IgD-negative memory B cell (primary cell): ENCODE results near the gene NRIP2. TPM values are rescaled to one million over a fixed set of nuclear protein-coding genes. Genes with fewer than 3 reads are reported as not detected.
A peak's percentile ranks its signal among the peaks of the same experiment; 100 is the strongest.

Source experiments
- H3K27ac Mint-ChIP-seq, 3 donors: one replicate each; pipeline ENCODE4 v1.8.0; 2020 to 2022; ENCODE audit warnings: mild to moderate bottlenecking in 3 of 3, mixed read lengths in 3 of 3, moderate library complexity in 1 of 3
- H3K27me3 Mint-ChIP-seq: one replicate; pipeline ENCODE4 v1.8.0; 2021; ENCODE audit warnings: mixed read lengths
- H3K36me3 Mint-ChIP-seq: one replicate; pipeline ENCODE4 v1.8.0; 2020; ENCODE audit warnings: mild to moderate bottlenecking, mixed read lengths
- H3K4me1 Mint-ChIP-seq, 3 donors: one replicate each; pipeline ENCODE4 v1.8.0; 2020 to 2022; ENCODE audit warnings: mixed read lengths in 3 of 3, mild to moderate bottlenecking in 1 of 3
- H3K4me3 Mint-ChIP-seq, 4 donors: one replicate each; pipeline ENCODE4 v1.8.0; 2020 to 2022; ENCODE audit warnings: mild to moderate bottlenecking in 4 of 4, mixed read lengths in 4 of 4, moderate library complexity in 3 of 4
- H3K9me3 Mint-ChIP-seq, 3 donors: one replicate each; pipeline ENCODE4 v1.8.0; 2020 to 2021; ENCODE audit warnings: mixed read lengths in 3 of 3, mild to moderate bottlenecking in 1 of 3
- polyA plus RNA-seq: library from polyadenylated mRNA; unstranded; fragments of 300-500 nt; fragmentation: Illumina TruSeq; gene quantifications from one replicate; pipeline ENCODE4 v1.2.3, GENCODE V29; 2021

Gene NRIP2
- polyA plus RNA-seq, 1 donor from 2014 or later = 1.7 TPM

- Mint-ChIP-seq H3K27me3 (no peaks in the 10 kb centered on the region), H3K4me3 (no peak overlapping the region), H3K4me1 (peaks cover 3 to 4% (median 3%) of the 10 kb centered on the region in 3 donors), H3K27ac (peak overlapping the region in 1 of 3 donors; percentile 21), H3K36me3 (peaks cover 3% of the 10 kb centered on the region), H3K9me3 (no peaks in the 10 kb centered on the region)
Observed at GRCh38 chr12:2804393-2805142, 30.3 kb downstream of the NRIP2 start.

GRCh38 chr12:2803635-2804392 is 31.0 kb downstream of the NRIP2 start:
- H3K27me3 Mint-ChIP-seq = no peaks in the 10 kb centered on the region
- no peaks in the 10 kb centered on the region for H3K9me3 Mint-ChIP-seq
- peaks cover 3 to 4% (median 3%) of the 10 kb centered on the region in 3 donors for H3K4me1 Mint-ChIP-seq
- H3K27ac Mint-ChIP-seq = peak overlapping the region in 1 of 3 donors; percentile 31
- no peak overlapping the region for H3K4me3 Mint-ChIP-seq
- H3K36me3 Mint-ChIP-seq = peaks cover 3% of the 10 kb centered on the region

- Mint-ChIP-seq H3K36me3 (no peaks in the 10 kb centered on the region), H3K4me1 (peaks cover 11 to 14% (median 14%) of the 10 kb centered on the region in 3 donors), H3K4me3 (no peak overlapping the region), H3K27me3 (no peaks in the 10 kb centered on the region), H3K9me3 (no peaks in the 10 kb centered on the region), H3K27ac (no peak overlapping the region)
Observed at GRCh38 chr12:2801044-2801783, 33.6 kb downstream of the NRIP2 start.

GRCh38 chr12:2800046-2800570 is 34.7 kb downstream of the NRIP2 start:
- no peaks in the 10 kb centered on the region for H3K36me3 Mint-ChIP-seq
- no peaks in the 10 kb centered on the region for H3K27me3 Mint-ChIP-seq
- peak overlapping the region in 1 of 3 donors; percentile 55 for H3K27ac Mint-ChIP-seq
- no peak overlapping the region for H3K4me3 Mint-ChIP-seq
- H3K4me1 Mint-ChIP-seq = peaks cover 13 to 17% (median 15%) of the 10 kb centered on the region in 3 donors
- H3K9me3 Mint-ChIP-seq = no peaks in the 10 kb centered on the region

- no peaks in the 10 kb centered on the region for H3K36me3 Mint-ChIP-seq
- no peaks in the 10 kb centered on the region for H3K27me3 Mint-ChIP-seq
- H3K4me3 Mint-ChIP-seq = peak overlapping the region in 2 of 4 donors; percentile 9 to 88
- no peaks in the 10 kb centered on the region for H3K9me3 Mint-ChIP-seq
- H3K27ac Mint-ChIP-seq = no peak overlapping the region
- peaks cover 9 to 14% (median 11%) of the 10 kb centered on the region in 3 donors for H3K4me1 Mint-ChIP-seq
Observed at GRCh38 chr12:2797721-2798418, 37.0 kb downstream of the NRIP2 start.

- Mint-ChIP-seq H3K4me1 (peaks cover 11 to 14% (median 13%) of the 10 kb centered on the region in 3 donors), H3K27ac (peak overlapping the region; percentile 93 to 97 (median 95)), H3K9me3 (no peaks in the 10 kb centered on the region), H3K27me3 (no peaks in the 10 kb centered on the region), H3K36me3 (no peaks in the 10 kb centered on the region), H3K4me3 (peak overlapping the region; percentile 87 to 97 (median 92))
Observed at GRCh38 chr12:2796187-2796666, 38.6 kb downstream of the NRIP2 start.

GRCh38 chr12:2795291-2796186 is 39.3 kb downstream of the NRIP2 start:
- Mint-ChIP-seq H3K27ac (peak overlapping the region; percentile 93 to 97 (median 95)), H3K9me3 (no peaks in the 10 kb centered on the region), H3K36me3 (no peaks in the 10 kb centered on the region), H3K27me3 (no peaks in the 10 kb centered on the region), H3K4me1 (peaks cover 11 to 14% (median 13%) of the 10 kb centered on the region in 3 donors), H3K4me3 (peak overlapping the region; percentile 87 to 97 (median 92))

GRCh38 chr12:2794736-2795289 is 40.0 kb downstream of the NRIP2 start, which contains the start of gene FKBP4:
TSS of gene FKBP4 (plus strand) at chr12:2794970. CDS start at chr12:2795140, 170 bp downstream.
- Mint-ChIP-seq H3K4me1 (peaks cover 11 to 14% (median 13%) of the 10 kb centered on the region in 3 donors), H3K27ac (peak within 1 kb of the TSS; percentile 43 to 97 (median 95)), H3K4me3 (peak within 1 kb of the TSS; percentile 89 to 97 (median 96)), H3K36me3 (no peaks in the 10 kb centered on the region), H3K9me3 (no peaks in the 10 kb centered on the region), H3K27me3 (no peaks in the 10 kb centered on the region)

GRCh38 chr12:2794191-2794735 is 40.6 kb downstream of the NRIP2 start:
- Mint-ChIP-seq H3K9me3 (no peaks in the 10 kb centered on the region), H3K27ac (peak overlapping the region; percentile 43 to 95 (median 83)), H3K4me1 (peaks cover 11 to 14% (median 13%) of the 10 kb centered on the region in 3 donors), H3K27me3 (no peaks in the 10 kb centered on the region), H3K4me3 (peak overlapping the region; percentile 89 to 96 (median 96)), H3K36me3 (no peaks in the 10 kb centered on the region)

GRCh38 chr12:2793561-2793960 is 41.3 kb downstream of the NRIP2 start:
- Mint-ChIP-seq H3K4me3 (peak overlapping the region in 3 of 4 donors; percentile 89 to 96 (median 95)), H3K36me3 (no peaks in the 10 kb centered on the region), H3K27me3 (no peaks in the 10 kb centered on the region), H3K9me3 (no peaks in the 10 kb centered on the region), H3K4me1 (peaks cover 11 to 13% (median 13%) of the 10 kb centered on the region in 3 donors), H3K27ac (peak overlapping the region in 2 of 3 donors; percentile 67 to 73)

GRCh38 chr12:2792671-2793500 is 41.9 kb downstream of the NRIP2 start:
- no peaks in the 10 kb centered on the region for H3K9me3 Mint-ChIP-seq
- H3K36me3 Mint-ChIP-seq = no peaks in the 10 kb centered on the region
- H3K4me1 Mint-ChIP-seq = peaks cover 10 to 13% (median 10%) of the 10 kb centered on the region in 3 donors
- H3K4me3 Mint-ChIP-seq = peak overlapping the region; percentile 14 to 96 (median 92)
- H3K27ac Mint-ChIP-seq = peak overlapping the region; percentile 67 to 80 (median 73)
- no peaks in the 10 kb centered on the region for H3K27me3 Mint-ChIP-seq

- Mint-ChIP-seq H3K4me3 (peak overlapping the region in 1 of 4 donors; percentile 20), H3K27me3 (no peaks in the 10 kb centered on the region), H3K4me1 (peaks cover 0 to 5% (median 1%) of the 10 kb centered on the region in 3 donors), H3K9me3 (no peaks in the 10 kb centered on the region), H3K27ac (peak overlapping the region in 1 of 3 donors; percentile 64), H3K36me3 (no peaks in the 10 kb centered on the region)
Observed at GRCh38 chr12:2791089-2791488, 43.7 kb downstream of the NRIP2 start.
